Activated naive CD8-positive, alpha-beta T cell treated with anti-CD3 and anti-CD28 coated beads, Interleukin-2, amount 50 U/mL, for 16 hours (primary cell): ENCODE measurements around the gene CHMP6.
"Not testable (repeated sequence)": the region's sequence is repeated elsewhere in the genome, so short reads cannot be mapped to it uniquely, and the experiment has no call there.

ENCODE experiments used
- DNase-seq: peaks from one replicate; pipeline ENCODE4 v3.0.0-alpha.2; 2020; ENCODE audit warnings: low read depth, low spot score

Gene CHMP6

DNA sequence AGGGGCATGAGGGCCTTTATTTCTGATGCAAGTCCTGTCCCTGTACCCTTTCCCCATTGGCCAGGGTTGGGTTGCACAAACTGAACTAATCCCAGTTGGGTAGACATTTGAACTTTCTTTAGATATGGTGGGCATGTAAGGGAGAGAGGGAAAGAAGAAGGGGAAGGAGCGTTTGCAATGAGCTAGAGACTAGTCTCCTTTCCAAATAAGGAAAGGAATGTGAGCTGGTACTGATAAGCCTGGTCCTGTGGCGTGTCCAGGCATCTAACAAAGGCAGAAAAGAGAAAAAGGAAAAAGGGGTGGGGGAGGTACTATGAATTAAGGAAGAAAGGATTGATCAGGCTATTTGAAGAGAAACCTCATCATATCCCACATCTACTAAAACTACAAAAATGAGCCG is 20.3 kb downstream of the CHMP6 start:
- no peak for DNase-seq

DNA sequence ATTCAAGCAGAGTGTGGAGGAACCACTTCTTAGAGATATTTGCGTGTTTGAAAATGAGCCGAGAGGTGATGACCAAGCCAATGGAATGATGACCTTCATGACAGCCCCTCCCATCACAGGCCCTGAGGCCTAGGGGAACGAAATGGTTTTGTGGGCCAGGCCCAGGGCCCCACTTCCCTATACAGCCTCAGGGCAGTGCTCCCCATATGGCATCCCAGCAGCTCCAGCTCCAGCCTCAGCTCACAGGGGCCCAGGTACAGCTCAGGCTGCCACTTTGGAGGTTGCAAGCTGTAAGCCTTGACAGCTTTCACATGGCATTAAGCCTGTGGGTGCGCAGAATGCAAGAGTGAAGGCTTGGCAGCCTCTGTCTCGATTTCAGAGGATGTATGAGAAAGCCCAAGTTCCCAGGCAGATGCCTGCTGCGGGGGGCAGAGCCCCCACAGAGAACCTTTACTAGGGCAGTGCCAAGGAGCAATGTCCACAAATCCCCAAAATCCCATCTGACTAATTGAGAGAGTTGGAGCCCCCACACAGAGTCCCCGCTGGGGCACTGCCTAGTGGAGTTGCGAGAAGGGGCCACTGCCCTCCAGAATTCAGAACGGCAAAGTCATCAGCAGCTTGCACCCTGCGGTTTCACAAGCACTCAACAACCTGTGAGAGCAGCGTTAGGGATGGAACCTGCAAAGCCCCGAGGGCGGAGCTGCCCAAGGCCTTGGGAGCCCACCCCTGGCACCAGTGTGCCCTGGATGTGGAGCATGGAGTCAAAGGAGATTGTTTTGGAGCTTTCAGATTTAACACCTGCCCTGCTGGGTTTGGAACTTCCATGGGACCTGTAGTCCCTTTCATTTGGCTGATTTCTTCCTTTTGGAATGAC is 21.2 kb downstream of the CHMP6 start:
- no peak for DNase-seq

DNA sequence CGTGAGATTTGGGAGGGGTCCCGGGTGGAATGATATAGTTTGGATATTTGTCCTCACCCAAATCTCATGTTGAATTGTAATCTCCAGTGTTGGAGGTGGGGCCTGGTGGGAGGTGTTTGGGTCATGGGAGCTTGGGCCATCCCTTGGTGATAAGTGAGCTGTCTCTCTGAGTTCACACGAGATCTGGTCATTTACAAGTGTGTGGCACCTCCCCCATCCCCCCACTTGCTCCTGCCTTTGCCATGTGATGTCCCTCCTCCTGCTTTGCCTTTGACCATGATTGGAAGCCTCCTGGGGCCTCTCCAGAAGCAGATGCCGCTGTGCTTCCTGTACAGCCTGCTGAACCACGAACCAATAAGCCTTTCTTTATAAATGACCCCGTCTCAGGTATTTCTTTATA is 22.0 kb downstream of the CHMP6 start:
- no peak for DNase-seq

- DNase-seq: no peak
Observed at GRCh38 chr17:81015136-81015535, 23.5 kb downstream of the CHMP6 start.

GRCh38 chr17:81016575-81016974 is 24.9 kb downstream of the CHMP6 start:
- no peak for DNase-seq

DNA sequence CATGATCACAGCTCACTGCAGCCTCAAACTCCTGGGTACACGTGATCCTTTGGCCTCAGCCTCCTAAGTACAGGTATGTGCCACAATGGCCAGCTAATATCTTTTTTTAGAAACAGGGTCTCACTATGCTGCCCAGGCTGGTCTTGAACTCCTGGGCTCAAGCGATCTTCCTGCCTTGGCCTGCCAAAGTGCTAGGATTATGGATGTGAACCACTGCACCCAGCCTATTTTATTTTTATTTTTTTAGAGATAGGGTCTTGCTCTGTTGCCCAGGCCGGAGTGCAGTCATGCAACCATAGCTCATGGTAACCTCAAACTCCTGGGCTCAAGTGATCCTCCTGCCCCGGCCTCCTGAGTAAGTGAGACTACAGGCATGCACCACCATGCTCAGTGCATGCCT is 25.7 kb downstream of the CHMP6 start:
- not testable (repeated sequence) for DNase-seq

- DNase-seq: no peak
Observed at GRCh38 chr17:81018044-81018802, 26.6 kb downstream of the CHMP6 start.

GRCh38 chr17:81019563-81020442 is 28.2 kb downstream of the CHMP6 start:
- DNase-seq: no peak

- no peak for DNase-seq
Observed at GRCh38 chr17:81020443-81020766, 28.8 kb downstream of the CHMP6 start.

GRCh38 chr17:81020767-81021497 is 29.3 kb downstream of the CHMP6 start:
- no peak for DNase-seq

DNA sequence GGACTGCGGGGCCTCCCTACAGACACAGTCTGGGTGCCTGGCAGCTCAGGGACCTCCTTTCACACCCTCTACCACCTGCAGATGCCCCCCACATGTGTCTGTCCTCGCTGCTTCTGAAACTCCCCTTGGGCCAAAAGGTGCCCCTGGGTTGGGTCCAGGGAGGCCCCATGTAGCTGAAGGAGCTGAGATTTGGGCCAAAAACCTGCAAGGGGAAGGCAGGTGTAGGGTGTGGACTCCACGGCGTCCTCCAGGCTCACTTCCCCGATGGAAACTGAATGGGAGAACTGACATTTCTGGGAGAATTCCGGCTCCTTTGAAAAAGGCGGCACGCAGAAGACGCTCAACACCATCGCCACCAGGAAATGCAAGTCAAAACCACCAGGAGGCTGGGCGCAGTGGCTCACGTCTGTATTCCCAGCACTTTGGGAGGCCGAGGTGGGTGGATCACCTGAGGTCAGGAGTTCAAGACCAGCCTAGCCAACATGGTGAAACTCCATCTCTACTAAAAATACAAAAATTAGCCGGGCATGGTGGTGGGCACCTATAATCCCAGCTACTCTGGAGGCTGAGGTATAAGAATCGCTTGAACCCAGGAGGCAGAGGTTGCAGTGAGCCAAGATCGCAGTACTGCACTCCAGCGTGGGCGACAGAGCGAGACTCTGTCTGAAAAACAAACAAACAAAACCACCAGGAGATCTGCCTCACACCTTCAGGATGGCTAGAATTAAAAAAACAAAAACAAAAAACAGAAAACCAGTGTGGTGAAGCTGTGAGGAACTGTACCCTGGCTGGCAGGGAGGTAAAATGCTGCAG is 30.1 kb downstream of the CHMP6 start:
- no peak for DNase-seq

DNA sequence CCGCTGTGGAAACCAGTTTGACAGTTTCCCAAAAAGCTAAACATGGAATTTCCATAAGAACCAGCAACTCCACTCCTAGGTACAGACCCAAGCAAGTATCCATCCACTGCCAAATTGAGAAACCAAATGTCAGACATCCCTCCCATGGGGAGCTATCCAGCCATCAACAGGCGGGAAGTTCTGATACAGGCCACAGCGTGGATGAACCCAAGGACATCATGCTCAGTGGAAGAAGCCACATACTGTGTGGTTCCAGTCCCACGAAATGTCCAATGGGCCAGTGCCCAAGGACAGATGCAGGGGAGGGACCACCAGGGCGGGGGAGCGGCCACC is 30.7 kb downstream of the CHMP6 start:
- DNase-seq: no peak

DNA sequence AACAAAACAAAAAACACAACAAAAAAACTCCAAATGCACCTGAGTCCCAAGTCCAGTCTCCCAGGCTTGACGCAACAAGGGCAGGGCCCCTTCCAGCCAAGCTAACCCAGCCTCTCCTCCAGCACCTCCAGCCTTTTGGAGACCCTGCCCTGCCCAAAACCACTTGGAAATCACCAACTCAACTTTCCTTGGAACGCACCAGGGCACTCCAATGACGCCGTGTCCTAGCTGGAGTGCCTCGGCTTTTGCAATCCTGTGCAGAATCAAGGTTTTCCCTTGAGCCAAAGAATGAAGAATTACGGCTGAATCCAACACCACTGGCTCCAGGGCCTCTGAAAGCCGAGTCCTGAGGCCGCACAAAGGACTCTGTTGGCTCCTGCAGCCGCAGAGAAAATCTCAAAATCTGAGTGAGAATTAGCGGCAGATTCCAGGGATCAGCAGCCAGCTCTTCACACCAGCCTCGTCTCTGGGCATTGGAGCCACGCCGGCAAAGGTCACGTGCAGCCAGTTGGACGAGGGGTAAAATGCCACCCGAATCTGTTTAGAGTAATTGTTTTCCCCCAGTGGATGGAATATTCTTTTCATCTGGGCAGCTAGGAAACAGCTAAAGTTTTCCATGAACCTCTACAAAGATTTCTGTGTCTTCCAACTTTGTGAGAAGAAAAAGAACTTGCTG is 33.6 kb downstream of the CHMP6 start:
- DNase-seq: no peak

DNA sequence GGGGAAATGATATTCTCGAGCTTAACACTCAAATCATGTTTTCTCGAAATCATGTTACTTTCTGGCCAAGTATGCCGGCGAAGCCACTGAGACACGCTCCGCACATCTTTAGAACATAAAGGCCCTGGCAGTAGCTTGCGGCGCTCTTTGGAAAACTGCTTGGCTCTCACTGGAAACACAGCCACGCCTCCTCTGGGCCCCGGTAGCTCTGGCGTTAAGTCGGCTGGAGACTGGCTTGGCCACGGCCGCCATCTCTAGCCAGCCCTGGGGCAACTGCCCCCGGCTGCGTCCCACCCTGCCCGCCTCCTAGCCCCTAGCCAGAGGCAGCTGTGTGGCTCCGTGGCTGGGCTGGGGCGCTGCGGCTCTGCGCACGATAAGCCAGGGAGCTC is 34.1 kb downstream of the CHMP6 start:
- DNase-seq: no peak

- DNase-seq: no peak
Observed at GRCh38 chr17:81026266-81027036, 34.8 kb downstream of the CHMP6 start.

DNA sequence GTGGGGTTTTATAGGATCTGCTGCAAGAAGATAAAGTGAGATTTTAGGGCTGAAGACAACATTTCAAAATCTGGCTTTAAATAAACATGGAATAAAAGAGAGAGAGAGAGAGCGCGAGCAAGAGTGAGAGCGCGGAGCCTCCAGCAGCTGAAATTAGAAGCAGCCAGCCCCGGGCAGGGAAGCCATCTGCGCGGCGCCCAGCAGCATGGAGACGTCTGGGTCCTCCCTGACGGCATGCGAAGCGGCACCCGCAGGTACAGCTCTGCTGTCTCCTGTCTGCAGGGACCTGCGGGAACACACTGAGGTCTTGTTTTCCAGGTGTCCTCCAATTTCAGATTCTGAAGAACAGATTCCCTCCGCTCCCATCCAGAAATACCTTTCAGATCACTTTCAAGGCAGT is 35.4 kb downstream of the CHMP6 start:
- no peak for DNase-seq

DNA sequence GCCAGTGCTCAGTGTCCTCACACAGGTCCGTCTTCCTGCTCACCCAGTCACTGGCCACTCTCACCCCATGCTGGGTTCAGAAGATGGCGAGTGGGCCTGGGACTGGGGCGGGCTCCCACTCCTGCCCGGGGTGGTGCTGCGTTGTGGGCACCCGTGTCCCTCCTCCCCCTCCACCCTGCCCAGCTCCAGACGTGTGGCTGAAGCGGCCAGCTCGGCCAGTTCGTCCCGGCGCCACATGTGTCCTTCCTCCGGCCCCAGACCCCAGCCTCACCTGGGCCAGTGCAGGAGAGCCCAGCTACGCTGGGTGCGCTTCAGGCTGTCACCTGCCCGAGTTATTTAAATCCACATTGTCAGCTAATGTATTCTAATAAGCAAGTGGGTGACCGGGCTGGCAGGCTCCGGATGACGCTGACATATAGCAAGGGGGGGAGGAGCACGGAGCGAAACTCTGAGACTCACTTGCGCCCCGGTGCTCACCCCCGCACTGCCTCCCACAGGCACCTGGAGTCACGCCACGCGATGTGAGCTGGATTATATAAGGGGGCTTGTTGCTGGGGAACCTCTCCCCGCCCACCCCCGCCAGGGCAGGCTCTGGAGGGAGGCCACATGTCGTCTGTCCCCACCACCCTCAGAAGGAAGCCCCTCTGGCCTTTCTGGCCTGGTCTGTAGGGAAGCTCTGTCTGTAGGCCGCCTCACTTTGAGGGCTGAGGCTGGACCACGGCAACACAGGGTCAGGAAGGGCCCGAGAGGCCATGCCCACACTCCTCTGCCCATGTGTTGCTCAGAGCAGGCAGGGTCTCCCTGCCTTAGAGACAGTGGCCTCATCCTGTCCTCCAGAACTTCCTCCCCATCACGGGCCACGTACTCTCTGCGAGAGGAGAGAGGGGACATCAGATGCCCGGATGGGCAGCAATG is 36.2 kb downstream of the CHMP6 start:
- no peak for DNase-seq

GRCh38 chr17:81028506-81028858 is 36.8 kb downstream of the CHMP6 start:
- DNase-seq: no peak
